Measurements from ENCODE around the gene CCN5. TPM values are rescaled to one million over a fixed set of nuclear protein-coding genes. Genes with fewer than 3 reads are reported as not detected.

CCN5 gene
- total RNA-seq, 4 donors from 2014 or later: 5.8 to 32.2 (median 11.2) TPM

DNA sequence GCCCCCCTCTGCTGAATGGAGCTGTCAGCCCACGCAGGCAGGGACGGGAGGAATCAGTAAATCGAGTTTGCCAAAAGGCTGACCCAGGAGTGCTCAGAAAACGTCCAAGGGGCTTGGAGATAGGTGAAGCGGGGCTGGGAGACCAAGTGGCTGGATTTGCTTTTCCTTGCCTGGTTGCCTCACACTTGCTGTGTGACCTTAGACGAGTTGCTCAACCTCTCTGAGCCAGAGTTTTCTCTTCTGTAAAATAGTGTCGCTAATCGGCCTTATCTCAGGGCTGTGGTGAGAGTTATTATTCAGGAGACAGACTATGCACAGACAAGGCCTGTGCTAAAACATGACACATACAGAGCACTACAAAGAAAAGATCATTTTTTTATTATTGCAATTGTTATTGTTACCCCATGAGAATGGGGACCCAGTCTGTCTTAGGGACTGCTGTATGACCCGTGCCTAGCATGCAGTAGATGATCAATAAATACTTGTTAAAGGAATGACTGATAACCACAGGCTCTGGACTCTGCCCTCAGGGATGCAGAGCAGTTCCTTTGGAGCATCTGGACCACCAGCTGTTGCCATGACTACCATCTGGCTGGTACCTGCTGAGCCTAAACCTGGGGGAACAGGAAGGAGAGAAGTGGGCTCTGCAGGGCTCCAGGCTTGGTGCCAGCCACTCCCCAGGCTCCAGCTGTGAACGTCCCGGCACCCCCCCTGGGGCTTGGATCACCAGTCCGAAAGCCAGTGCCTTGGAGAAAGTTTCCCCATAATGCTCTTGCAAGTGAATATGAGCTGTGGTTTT is 31.4 kb downstream of the CCN5 start:
- Histone ChIP-seq H3K9me3 (no peaks in the 10 kb centered on the region), H3K27me3 (no peaks in the 10 kb centered on the region), H3K4me3 (peak overlapping the region; percentile 38 to 58 (median 53)), H3K36me3 (no peaks in the 10 kb centered on the region), H3K27ac (peak overlapping the region in 1 of 4 donors; percentile 25), H3K4me1 (peaks cover 0 to 17% (median 4%) of the 10 kb centered on the region in 4 donors)
- TF ChIP-seq, protein P1, sequence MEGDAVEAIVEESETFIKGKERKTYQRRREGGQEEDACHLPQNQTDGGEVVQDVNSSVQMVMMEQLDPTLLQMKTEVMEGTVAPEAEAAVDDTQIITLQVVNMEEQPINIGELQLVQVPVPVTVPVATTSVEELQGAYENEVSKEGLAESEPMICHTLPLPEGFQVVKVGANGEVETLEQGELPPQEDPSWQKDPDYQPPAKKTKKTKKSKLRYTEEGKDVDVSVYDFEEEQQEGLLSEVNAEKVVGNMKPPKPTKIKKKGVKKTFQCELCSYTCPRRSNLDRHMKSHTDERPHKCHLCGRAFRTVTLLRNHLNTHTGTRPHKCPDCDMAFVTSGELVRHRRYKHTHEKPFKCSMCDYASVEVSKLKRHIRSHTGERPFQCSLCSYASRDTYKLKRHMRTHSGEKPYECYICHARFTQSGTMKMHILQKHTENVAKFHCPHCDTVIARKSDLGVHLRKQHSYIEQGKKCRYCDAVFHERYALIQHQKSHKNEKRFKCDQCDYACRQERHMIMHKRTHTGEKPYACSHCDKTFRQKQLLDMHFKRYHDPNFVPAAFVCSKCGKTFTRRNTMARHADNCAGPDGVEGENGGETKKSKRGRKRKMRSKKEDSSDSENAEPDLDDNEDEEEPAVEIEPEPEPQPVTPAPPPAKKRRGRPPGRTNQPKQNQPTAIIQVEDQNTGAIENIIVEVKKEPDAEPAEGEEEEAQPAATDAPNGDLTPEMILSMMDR (IDR thresholded peaks at IDR 0.05): no peak
- no peak for TF ChIP-seq POLR2A (IDR thresholded peaks at IDR 0.05)
- DNase-seq: no peak

DNA sequence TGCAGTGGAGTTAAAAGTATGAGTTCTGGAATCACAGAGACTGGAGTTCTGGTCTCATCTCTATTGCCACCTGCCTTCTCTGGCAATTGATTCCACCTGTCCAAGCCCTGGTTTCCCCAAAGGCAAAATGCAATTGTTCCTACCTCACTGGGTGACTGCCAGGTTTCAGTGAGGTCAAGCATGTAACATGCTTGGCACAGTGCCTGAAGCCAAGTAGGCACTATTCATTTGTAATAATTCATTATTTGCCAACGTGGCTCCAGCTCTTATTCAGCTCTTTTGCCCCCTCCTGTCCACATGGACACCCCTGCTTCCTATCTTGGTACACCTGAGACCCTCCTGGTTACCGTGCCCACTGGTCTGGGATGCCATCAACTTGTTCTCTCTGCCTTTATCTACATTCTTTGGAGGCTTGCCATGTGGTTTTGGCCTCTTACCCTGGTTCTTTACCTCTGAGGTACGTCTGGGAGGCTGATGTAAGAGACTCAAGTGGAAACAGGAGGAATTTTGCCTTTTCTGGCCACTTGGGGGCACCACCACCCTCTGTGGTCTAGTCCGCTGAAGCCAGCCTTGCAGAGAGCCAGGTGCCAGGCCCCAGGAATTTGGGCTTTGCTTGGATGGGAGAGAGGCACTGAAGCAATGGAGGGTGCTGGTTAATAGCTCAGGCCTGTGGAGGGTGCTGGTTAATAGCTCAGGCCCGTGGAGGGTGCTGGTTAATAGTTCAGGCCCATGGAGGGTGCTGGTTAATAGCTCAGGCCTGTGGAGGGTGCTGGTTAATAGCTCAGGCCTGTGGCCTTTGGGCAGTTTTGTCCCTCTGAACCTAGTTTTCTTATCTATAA is 32.2 kb downstream of the CCN5 start:
- TF ChIP-seq POLR2A (IDR thresholded peaks at IDR 0.05): no peak
- TF ChIP-seq, protein P1 (IDR thresholded peaks at IDR 0.05): peak; percentile 25 to 63 (median 56)
- no peak overlapping the region for H3K27ac ChIP-seq
- DNase-seq: peak; percentile 47 to 88 (median 70)
- H3K4me3 ChIP-seq: no peak overlapping the region
- H3K4me1 ChIP-seq: peaks cover 0 to 17% (median 4%) of the 10 kb centered on the region in 4 donors
- no peaks in the 10 kb centered on the region for H3K36me3 ChIP-seq
- H3K27me3 ChIP-seq: no peaks in the 10 kb centered on the region
- no peaks in the 10 kb centered on the region for H3K9me3 ChIP-seq

DNA sequence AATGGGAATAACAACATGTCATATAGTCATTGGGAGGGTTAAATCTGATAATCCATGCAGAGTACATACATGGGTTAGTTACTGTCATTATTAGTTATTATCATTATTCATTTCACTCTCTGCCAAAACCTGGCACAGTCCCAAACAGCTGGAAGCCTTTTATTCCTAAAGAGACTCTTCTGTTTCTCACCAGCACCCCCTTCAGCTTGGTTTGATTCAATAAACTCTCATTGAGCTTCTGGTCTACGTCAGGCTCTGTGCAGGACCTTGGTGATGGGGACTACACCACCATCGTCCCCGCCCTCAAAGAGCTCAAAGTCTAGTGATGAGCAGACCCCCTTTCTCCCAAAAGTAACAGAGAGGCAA is 32.8 kb downstream of the CCN5 start:
- Histone ChIP-seq H3K27ac (no peak overlapping the region), H3K9me3 (no peaks in the 10 kb centered on the region), H3K36me3 (no peaks in the 10 kb centered on the region), H3K27me3 (no peaks in the 10 kb centered on the region), H3K4me1 (peaks cover 0 to 17% (median 4%) of the 10 kb centered on the region in 4 donors), H3K4me3 (no peak overlapping the region)
- TF ChIP-seq, protein P1 (IDR thresholded peaks at IDR 0.05): no peak
- no peak for TF ChIP-seq POLR2A (IDR thresholded peaks at IDR 0.05)
- DNase-seq: no peak

DNA sequence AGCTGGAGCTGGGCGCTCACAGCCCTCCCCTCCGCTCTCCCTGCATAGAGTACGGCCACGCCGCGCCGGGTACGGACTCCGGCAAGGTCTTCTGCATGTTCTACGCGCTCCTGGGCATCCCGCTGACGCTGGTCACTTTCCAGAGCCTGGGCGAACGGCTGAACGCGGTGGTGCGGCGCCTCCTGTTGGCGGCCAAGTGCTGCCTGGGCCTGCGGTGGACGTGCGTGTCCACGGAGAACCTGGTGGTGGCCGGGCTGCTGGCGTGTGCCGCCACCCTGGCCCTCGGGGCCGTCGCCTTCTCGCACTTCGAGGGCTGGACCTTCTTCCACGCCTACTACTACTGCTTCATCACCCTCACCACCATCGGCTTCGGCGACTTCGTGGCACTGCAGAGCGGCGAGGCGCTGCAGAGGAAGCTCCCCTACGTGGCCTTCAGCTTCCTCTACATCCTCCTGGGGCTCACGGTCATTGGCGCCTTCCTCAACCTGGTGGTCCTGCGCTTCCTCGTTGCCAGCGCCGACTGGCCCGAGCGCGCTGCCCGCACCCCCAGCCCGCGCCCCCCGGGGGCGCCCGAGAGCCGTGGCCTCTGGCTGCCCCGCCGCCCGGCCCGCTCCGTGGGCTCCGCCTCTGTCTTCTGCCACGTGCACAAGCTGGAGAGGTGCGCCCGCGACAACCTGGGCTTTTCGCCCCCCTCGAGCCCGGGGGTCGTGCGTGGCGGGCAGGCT is 35.1 kb downstream of the CCN5 start:
- Histone ChIP-seq H3K4me1 (peaks cover 0 to 17% (median 4%) of the 10 kb centered on the region in 4 donors), H3K4me3 (no peak overlapping the region), H3K36me3 (no peaks in the 10 kb centered on the region), H3K27me3 (no peaks in the 10 kb centered on the region), H3K9me3 (no peaks in the 10 kb centered on the region), H3K27ac (no peak overlapping the region)
- TF ChIP-seq, protein P1 (IDR thresholded peaks at IDR 0.05): peak in 2 of 6 experiments; percentile 23 to 30
- TF ChIP-seq POLR2A (IDR thresholded peaks at IDR 0.05): no peak
- no peak for DNase-seq
